ENCODE measurements around the gene KCNH1. TPM values are rescaled to one million over a fixed set of nuclear protein-coding genes. Genes with fewer than 3 reads are reported as not detected.
A peak's percentile ranks its signal among the peaks of the same experiment; 100 is the strongest.
"Not testable (repeated sequence)": the region's sequence is repeated elsewhere in the genome, so short reads cannot be mapped to it uniquely, and the experiment has no call there.

Gene KCNH1
- total RNA-seq, 2 donors from 2014 or later, result 0.27 to 0.70 TPM

DNA sequence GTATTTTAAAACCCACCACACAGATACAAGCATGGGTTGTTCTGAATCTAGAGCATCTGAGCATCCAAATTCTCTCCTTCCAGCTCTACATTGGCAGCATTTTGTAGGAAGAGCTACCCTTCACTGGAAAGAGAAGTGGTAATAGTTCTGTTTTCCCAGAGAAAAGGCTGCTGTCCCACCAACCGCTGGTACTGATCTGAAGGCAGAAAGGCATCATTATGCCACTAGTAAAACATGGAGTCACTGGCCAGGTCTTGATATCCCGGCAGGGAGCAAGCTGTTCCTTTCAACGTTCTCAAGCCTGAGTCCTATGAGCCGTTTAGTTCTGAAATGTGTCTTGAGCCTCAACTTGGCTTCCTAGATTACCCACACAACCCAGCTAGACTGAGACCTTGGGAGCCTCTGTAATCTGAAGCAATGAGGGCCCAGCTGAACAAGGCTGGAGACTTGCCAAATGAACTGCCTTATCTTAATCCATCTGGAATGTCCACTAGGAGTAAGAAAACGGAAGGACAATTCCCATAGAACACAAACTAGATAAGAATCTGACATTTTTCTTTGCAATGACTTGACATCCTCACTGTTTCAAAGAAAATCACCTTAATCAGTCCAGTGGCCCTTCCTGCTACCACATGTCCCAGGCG lies 116.8 kb downstream of the KCNH1 start:
- intact Hi-C loops (cut with DNase I, micrococcal nuclease), result no loop called here
- ATAC-seq, result no peak
- no peak for DNase-seq

DNA sequence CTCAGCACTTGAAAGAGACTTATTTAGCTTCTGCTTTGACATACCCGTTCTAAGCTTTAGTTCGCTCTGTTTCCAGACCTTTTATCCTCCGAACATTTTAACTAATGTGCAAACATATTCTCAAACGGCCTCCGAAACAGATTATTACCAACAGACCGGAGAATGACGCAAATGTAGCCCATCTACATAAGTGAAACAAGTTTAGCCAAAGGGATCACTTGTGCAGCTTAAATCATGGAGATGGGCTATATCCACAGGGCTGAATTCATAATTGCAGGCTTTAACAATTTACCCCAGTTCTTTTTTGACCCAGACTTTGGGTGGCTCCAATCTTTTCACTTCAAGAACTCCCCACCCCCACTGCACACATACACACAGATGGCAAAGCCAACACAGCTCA lies 119.7 kb downstream of the KCNH1 start:
- DNase-seq (no peak), ATAC-seq (no peak)
- intact Hi-C loops (cut with DNase I, micrococcal nuclease), result no loop called here

DNA sequence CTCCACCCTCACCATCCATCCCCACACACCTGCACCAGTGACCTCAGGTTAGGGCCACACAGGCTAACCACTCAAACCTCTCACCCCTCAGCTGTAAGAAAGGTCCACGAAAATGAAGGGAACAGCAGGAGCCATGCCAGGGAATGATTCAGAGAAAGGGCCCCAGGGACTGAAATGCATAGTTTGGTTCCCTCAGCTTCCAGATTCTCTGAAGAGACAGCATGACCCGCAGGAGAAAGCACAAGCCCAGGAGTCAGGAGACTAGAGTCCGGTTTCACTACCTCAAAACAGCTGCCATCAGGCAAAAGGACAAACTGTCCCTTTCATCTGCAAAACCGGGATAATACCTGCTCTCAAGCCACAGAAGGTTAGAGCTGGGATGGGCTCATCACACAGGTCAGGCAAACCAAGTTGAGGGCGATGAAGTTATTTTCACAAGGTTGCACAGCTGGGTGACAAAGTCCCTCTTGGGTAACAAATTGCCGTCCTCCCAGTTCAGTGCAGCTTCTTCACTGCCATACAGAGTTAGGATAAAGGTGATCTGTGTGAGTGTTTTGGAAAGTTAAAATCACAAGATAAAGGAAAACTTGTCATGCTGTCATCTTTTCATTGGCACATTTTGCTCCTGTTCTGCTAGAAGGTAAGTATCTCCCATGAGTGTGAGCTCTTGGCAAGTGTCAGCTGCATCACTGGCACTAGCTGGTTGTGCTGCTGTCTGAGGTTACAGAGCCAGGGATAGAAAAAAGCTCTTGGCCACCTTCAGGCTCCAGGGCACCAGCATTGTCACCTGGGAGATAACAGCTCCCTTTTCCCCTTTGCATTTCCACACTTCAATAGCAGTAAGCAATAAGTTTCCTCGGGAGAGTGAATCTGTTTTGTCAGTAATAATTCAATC lies 120.4 kb downstream of the KCNH1 start:
- intact Hi-C loops (cut with DNase I, micrococcal nuclease), result no loop called here
- ATAC-seq (no peak), DNase-seq (no peak)

DNA sequence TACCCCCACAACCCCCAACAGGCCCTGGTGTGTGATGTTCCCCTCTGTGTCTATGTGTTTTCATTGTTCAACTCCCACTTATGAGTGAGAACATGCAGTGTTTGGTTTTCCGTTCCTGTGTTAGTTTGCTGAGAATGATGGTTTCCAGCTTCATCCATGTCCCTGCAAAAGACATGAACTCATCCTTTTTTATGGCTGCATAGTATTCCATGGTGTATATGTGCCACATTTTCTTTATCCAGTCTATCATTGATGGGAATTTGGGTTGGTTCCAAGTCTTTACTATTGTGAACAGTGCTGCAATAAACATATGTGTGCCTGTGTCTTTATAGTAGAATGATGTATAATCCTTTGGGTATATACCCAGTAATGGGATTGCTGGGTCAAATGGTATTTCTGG lies 122.8 kb downstream of the KCNH1 start:
- DNase-seq; ATAC-seq; intact Hi-C loops (cut with DNase I, micrococcal nuclease): not testable (repeated sequence)

DNA sequence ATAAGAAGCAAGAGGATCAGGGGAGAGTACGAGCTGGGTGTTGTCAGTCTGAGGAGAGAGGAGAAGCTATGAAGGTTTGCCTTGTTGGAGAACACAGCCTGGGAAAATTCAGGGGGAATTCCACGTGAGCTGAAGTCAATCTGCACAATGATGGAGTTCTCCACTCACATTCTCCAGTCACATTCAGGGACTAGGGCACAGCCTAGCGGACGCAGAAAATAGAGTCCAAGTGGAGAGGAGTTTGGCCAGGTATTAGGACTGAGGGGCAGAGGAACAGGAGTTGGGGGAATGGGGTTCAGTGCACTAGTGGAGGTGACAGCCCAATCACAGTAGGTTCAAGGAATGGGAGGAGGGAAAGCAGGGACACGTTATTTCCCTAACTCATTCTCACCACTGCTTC lies 124.0 kb downstream of the KCNH1 start:
- ATAC-seq (no peak), DNase-seq (no peak)
- intact Hi-C loops (cut with DNase I, micrococcal nuclease), result no loop called here

DNA sequence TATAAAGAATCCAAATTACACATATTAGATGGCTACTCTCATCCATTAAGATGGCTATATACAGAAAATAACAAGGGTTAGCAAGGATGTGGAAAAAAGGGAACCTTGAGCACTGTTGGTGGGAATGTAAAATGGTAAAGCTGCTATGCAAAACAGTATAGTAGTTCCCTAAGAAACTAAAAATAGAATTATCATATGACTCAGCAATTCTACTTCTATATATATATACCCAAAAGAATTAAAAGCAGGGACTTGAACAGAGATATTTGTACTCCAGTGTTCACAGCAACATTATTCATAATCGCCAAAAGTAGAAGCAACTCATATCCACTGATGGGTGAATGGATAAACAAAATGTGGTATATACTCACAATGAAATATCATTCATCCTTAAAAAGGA lies 126.1 kb downstream of the KCNH1 start:
- intact Hi-C loops (cut with DNase I, micrococcal nuclease), result no loop called here
- DNase-seq, result no peak
- no peak for ATAC-seq

DNA sequence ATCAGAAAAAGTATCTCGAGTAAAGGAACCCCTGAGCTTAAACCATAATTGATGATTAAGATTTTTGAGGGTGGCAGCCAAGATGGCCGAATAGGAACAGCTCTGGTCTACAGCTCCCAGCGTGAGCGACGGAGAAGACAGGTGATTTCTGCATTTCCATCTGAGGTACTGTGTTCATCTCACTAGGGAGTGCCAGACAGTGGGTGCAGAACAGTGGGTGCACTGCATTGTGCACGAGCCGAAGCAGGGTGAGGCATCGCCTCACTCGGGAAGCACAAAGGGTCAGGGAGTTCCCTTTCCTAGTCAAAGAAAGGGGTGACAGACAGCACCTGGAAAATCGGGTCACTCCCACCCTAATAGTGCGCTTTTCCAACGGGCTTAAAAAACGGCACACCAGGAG lies 138.0 kb downstream of the KCNH1 start:
- intact Hi-C loops (cut with DNase I, micrococcal nuclease); DNase-seq: not testable (repeated sequence)

DNA sequence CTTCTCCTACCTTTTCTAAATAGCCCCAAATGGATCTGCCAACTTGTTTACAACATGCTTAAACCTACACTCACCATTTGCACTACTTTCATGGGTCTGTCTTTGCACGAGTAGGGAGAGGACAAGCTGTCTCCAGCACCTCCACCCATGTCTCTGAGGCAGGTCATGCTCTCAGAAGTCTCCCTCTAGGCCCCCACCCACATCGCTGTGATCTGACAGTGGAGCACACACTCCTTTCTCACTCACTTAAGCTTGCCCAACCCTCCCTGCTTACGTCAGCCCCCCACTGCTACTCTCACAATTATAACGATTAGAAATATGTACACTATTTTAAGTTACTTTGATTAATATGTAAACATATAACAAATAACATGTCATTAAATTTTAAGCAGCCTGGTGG lies 141.1 kb downstream of the KCNH1 start:
- ATAC-seq (no peak), DNase-seq (no peak)
- intact Hi-C loops (cut with DNase I, micrococcal nuclease), result no loop called here

More for the DNA sequence above, 138.0 kb downstream of the KCNH1 start:
- ATAC-seq, result not testable (repeated sequence)

DNA sequence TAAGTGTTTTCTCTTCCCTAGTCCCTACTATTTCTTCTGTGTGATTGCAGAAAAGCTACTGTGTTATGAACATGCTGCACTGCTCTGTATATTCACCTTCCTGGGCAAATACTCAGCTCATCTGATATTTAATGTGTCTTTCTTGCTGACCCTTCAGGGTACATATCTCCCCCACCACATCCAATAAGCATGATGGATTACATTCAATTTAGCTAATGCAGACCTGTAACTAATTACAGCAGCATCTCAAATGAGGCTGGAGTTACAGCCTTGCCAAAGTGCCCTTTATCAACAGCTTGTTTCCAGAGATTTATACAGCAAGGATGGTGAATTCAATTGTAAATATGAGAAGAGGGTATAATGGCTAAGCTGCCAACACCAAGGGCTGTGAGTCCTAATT lies 144.0 kb downstream of the KCNH1 start:
- intact Hi-C loops (cut with DNase I, micrococcal nuclease), result no loop called here
- no peak for ATAC-seq
- DNase-seq, result no peak

DNA sequence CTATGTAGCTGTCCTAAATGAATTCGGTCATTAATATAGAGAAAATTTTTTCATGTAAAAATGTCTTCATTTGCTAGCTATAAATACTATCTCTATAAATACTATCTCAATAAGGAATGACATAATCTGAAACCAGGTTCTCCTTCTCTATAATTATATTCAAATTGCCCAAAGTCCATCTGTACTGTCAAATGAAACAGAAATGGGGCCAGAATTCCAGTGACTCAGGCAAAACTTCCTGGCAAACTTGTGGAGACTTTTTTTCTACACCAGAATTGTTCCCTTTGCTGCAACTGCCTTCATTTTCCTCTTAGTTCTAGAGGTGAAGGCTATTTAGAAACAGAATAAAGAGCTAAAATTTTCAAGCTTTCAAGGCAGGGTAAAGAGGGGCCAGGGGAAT lies 152.5 kb downstream of the KCNH1 start:
- intact Hi-C loops (cut with DNase I, micrococcal nuclease), result no loop called here

DNA sequence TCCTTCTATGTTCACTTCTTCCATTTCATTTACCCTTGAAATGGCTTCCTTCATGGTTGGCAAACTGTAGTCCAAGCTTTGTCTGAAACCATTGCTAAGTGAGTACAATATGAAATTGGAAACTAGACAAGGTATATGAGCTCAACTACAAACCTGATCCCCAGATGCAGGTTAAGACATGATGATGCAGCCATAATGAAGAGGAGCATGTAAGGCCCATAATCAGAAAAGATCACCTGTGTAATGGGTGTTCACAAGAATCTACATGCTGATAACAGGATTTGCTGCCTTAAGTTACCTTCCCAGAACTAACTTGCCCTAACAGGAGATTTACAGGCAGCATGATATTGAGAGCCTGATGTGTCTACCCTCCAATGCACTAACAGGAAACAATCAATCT lies 153.9 kb downstream of the KCNH1 start:
- intact Hi-C loops (cut with DNase I, micrococcal nuclease), result no loop called here
- no peak for ATAC-seq
- no peak for DNase-seq

More for the DNA sequence above, 152.5 kb downstream of the KCNH1 start:
- ATAC-seq (no peak), DNase-seq (no peak)

DNA sequence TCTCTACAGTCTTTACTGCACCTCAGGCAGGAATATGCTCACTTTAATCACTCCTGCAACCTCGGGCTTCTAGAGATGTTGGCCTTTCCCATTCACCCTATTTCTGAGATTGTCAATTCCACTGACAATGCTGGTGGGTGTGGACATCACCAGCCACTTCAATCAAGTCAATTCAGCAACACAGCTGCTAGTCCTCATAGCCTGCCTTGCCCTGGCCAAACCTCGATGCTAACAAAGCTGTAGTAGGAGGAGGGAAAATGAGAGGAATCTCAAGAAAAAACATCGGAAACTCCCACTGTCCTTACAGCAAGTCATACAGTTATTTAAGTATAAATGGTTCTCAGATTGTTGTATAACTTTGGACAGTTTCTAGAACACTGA lies 155.0 kb downstream of the KCNH1 start:
- ATAC-seq, result no peak
- intact Hi-C loops (cut with DNase I, micrococcal nuclease), result no loop called here
- DNase-seq, result no peak

DNA sequence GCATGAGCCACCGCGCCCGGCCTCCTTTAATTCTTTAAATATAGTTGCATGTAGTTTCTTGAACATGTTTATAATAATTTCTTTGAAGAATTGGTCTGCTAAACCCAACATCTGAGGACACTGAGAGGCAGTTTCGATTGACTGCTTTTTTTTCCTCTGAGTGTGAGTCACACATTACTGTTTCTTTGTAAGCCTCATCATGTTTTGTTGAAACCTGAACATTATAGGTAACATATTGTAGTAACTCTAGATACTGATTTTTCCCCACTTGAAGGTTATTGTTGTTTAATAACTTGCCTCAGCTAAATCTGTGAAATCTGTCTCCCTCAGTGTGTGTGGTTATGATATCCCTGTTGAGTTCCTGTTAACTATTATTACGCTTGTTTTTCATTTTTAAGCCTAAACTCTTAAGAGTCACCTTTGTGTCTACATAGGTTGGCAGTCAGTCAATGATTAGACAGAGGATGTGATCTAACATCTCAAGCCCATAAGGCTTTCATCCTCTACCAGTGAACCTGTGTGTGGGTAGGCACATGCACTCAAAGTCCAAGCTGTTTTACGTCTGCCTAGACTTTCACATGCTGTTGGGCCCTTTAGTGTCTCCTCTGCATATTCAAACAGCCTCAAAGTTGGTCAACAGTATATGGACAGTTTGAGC lies 155.5 kb downstream of the KCNH1 start:
- intact Hi-C loops (cut with DNase I, micrococcal nuclease), result no loop called here
- ATAC-seq (no peak), DNase-seq (no peak)

DNA sequence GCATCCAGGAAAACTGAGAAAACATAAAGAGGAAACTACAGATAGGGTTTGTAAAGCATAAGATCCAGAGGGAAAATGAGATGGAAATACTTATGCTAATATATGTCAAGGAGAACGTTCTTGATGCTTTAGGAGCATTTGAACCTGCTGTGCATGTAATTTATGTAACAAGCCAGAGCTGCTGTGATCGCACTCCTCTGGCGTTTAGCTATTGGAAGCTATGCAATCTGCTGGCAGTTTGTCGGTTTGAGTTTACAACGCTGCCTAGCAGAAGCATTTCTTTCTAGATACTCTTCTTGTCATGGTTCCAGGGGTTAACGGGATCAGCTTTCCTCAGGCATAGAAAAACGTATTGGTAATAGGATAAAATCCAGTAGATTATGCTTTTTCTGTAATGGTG lies 182.7 kb downstream of the KCNH1 start:
- intact Hi-C loops (cut with DNase I, micrococcal nuclease), result no loop called here
- DNase-seq, result no peak
- no peak for ATAC-seq

DNA sequence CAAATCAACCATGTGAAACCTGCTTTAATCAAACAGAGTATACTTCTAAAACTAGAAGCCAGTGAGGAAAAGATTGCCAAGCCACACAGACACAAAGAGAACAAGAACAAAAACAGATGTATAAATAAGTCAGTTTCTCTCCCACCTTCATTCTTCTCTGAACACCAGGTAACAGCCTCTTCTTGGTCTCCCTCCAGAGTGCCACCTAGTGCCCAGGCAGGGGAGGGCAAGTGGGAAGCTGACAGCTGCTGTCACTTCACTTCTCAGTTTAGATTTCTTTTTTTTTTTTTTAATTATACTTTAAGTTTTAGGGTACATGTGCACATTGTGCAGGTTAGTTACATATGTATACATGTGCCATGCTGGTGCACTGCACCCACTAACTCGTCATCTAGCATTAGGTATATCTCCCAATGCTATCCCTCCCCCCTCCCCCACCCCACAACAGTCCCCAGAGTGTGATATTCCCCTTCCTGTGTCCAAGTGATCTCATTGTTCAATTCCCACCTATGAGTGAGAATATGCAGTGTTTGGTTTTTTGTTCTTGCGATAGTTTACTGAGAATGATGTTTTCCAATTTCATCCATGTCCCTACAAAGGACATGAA lies 183.9 kb downstream of the KCNH1 start:
- ATAC-seq (peak; percentile 53), DNase-seq (peak in 1 of 2 donors; percentile 45)
- intact Hi-C loops (cut with DNase I, micrococcal nuclease), result not testable (repeated sequence)

DNA sequence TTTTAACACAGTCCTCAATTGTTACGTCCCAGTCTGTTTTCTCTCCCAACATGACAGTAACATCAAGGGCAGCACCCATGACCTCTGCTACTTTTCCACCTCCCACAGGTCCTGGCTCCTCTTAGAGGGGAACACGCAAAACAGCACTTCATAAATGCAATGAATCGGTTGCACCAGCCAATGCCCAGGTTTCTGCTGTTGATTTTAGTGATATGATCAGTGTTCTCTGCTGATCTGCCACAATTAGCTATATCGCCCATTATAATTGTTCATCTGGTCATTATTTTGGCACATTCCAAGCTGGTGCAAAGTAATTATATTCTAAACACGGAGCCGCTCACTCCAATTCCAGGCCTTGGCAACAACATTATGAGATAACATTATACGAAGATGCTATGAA lies 184.5 kb downstream of the KCNH1 start:
- DNase-seq (no peak), ATAC-seq (no peak)
- intact Hi-C loops (cut with DNase I, micrococcal nuclease), result no loop called here

DNA sequence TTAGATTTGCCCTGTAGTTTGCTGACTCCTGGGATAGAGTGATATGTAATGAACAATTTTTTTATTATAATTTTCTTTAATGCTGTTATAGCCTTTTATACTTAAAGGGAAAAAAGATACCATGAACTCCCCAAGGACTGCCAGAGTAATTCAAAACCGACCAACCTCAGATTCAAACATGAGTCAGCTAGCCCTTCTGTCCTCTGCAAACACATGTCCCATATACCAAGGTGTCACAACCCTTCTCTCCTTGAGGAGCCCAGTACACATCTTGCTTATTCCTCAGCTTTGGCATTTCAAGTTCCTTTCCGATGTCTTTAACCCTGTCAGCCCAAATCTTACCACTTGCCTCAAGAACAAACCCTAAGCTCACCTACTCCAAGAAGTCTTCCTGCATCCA lies 184.9 kb downstream of the KCNH1 start:
- ATAC-seq (no peak), DNase-seq (no peak)
- intact Hi-C loops (cut with DNase I, micrococcal nuclease), result no loop called here

DNA sequence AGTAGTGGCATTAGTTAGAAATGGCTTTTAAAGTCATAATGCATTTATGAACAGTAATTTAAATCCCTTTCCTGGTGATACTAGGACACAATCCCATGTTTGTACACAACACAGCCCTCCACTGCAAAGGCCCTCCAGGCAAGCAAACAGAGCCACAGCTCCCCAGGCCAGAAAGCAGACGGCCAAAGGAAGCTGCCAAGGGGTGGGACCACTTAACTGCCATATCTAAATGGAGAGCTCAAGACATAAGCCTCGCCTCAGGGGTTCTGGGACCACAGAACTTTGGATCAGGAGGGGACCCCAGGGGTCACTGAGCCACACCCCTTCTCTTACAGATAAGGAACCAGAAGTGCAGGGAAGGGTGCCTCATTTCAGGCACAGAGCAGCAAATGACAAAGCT lies 189.7 kb downstream of the KCNH1 start:
- intact Hi-C loops (cut with DNase I, micrococcal nuclease), result no loop called here
- DNase-seq, result no peak
- no peak for ATAC-seq

DNA sequence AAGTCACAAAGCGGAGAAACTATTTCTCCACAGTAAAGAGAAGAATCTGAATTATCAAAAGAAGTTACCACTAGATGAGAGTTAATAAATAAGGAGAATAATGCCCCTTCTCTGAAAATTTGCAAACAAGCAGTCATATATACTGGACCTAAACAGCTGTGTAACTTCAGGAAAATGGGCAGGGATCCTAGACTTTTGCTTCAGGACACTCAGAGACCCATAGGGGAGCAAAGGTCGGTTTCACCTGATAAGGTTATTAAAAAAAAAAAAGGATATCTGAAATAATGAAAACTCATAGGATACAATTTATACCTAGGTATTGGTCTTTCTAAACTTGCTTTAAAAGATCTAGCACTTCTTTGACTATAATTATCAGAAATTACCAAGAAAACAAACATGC lies 191.4 kb downstream of the KCNH1 start:
- ATAC-seq, result no peak
- intact Hi-C loops (cut with DNase I, micrococcal nuclease), result no loop called here
- DNase-seq, result no peak
